ENCODE measurements around the gene ABCD2.

The ABCD2 gene

GRCh38 chr12:39581592-39581991 is 38.0 kb downstream of the ABCD2 start:
- no peak for DNase-seq
- no peaks in the 10 kb centered on the region for H3K27me3 ChIP-seq (replicated peaks in 2 of 5; ENCODE audit: control insufficient read depth in 4 of 5, insufficient read depth in 5 of 5, low read length in 4 of 5)
- 86% methylated on average over 2 of the region's 3 CpGs for WGBS (ENCODE audit: insufficient coverage)
- H3K4me3 ChIP-seq (ENCODE audit: control insufficient read depth in 1 of 7, extremely low read depth in 1 of 7, insufficient read depth in 4 of 7, low read depth in 2 of 7, low read length in 6 of 7), result no peak overlapping the region
- no peak overlapping the region for H3K27ac ChIP-seq (ENCODE audit: insufficient read depth in 1 of 2, low read depth in 1 of 2, low read length in 2 of 2, poor library complexity in 1 of 2, severe bottlenecking in 2 of 2)
- H3K36me3 ChIP-seq (ENCODE audit: control insufficient read depth in 4 of 4, insufficient read depth in 4 of 4, low read length in 3 of 4), result no peaks in the 10 kb centered on the region
- ChIA-PET CTCF (no interaction called here), POLR2A (no interaction called here)
- no peaks in the 10 kb centered on the region for H3K9me3 ChIP-seq (ENCODE audit: control extremely low read depth in 1 of 5, control insufficient read depth in 4 of 5, insufficient read depth in 2 of 5, low read depth in 1 of 5, low read length in 4 of 5)
- no peaks in the 10 kb centered on the region for H3K4me1 ChIP-seq (ENCODE audit: control extremely low read depth in 1 of 4, control insufficient read depth in 4 of 4, insufficient read depth in 4 of 4, low read length in 3 of 4)

GRCh38 chr12:39575498-39575875 is 44.1 kb downstream of the ABCD2 start:
- H3K9me3 ChIP-seq (ENCODE audit: control extremely low read depth in 1 of 5, control insufficient read depth in 4 of 5, insufficient read depth in 2 of 5, low read depth in 1 of 5, low read length in 4 of 5), result no peaks in the 10 kb centered on the region
- H3K36me3 ChIP-seq (ENCODE audit: control insufficient read depth in 4 of 4, insufficient read depth in 4 of 4, low read length in 3 of 4), result no peaks in the 10 kb centered on the region
- POLR2A ChIA-PET, result no interaction called here
- no peak for DNase-seq
- H3K4me3 ChIP-seq (ENCODE audit: control insufficient read depth in 1 of 7, extremely low read depth in 1 of 7, insufficient read depth in 4 of 7, low read depth in 2 of 7, low read length in 6 of 7), result no peak overlapping the region
- CTCF ChIA-PET, result no interaction called here
- WGBS (ENCODE audit: insufficient coverage), result no CpG with 5 or more reads among the region's 1 CpG
- H3K27me3 ChIP-seq (replicated peaks in 2 of 5; ENCODE audit: control insufficient read depth in 4 of 5, insufficient read depth in 5 of 5, low read length in 4 of 5), result no peaks in the 10 kb centered on the region
- H3K4me1 ChIP-seq (ENCODE audit: control extremely low read depth in 1 of 4, control insufficient read depth in 4 of 4, insufficient read depth in 4 of 4, low read length in 3 of 4), result no peaks in the 10 kb centered on the region
- no peak overlapping the region for H3K27ac ChIP-seq (ENCODE audit: insufficient read depth in 1 of 2, low read depth in 1 of 2, low read length in 2 of 2, poor library complexity in 1 of 2, severe bottlenecking in 2 of 2)

GRCh38 chr12:39574785-39575497 is 44.7 kb downstream of the ABCD2 start:
- CTCF ChIA-PET, result no interaction called here
- no peak overlapping the region for H3K4me3 ChIP-seq (ENCODE audit: control insufficient read depth in 1 of 7, extremely low read depth in 1 of 7, insufficient read depth in 4 of 7, low read depth in 2 of 7, low read length in 6 of 7)
- no peaks in the 10 kb centered on the region for H3K27me3 ChIP-seq (replicated peaks in 2 of 5; ENCODE audit: control insufficient read depth in 4 of 5, insufficient read depth in 5 of 5, low read length in 4 of 5)
- no peak for DNase-seq
- H3K4me1 ChIP-seq (ENCODE audit: control extremely low read depth in 1 of 4, control insufficient read depth in 4 of 4, insufficient read depth in 4 of 4, low read length in 3 of 4), result no peaks in the 10 kb centered on the region
- 100% methylated on average over 1 of the region's 4 CpGs for WGBS (ENCODE audit: insufficient coverage)
- H3K27ac ChIP-seq (ENCODE audit: insufficient read depth in 1 of 2, low read depth in 1 of 2, low read length in 2 of 2, poor library complexity in 1 of 2, severe bottlenecking in 2 of 2), result no peak overlapping the region
- H3K36me3 ChIP-seq (ENCODE audit: control insufficient read depth in 4 of 4, insufficient read depth in 4 of 4, low read length in 3 of 4), result no peaks in the 10 kb centered on the region
- POLR2A ChIA-PET, result no interaction called here
- H3K9me3 ChIP-seq (ENCODE audit: control extremely low read depth in 1 of 5, control insufficient read depth in 4 of 5, insufficient read depth in 2 of 5, low read depth in 1 of 5, low read length in 4 of 5), result peaks cover 0 to 3% (median 0%) of the 10 kb centered on the region in 5 experiments

GRCh38 chr12:39574378-39574777 is 45.2 kb downstream of the ABCD2 start:
- peaks cover 0 to 5% (median 0%) of the 10 kb centered on the region in 5 experiments for H3K9me3 ChIP-seq (ENCODE audit: control extremely low read depth in 1 of 5, control insufficient read depth in 4 of 5, insufficient read depth in 2 of 5, low read depth in 1 of 5, low read length in 4 of 5)
- H3K27ac ChIP-seq (ENCODE audit: insufficient read depth in 1 of 2, low read depth in 1 of 2, low read length in 2 of 2, poor library complexity in 1 of 2, severe bottlenecking in 2 of 2), result no peak overlapping the region
- DNase-seq, result no peak
- H3K27me3 ChIP-seq (replicated peaks in 2 of 5; ENCODE audit: control insufficient read depth in 4 of 5, insufficient read depth in 5 of 5, low read length in 4 of 5), result no peaks in the 10 kb centered on the region
- WGBS (ENCODE audit: insufficient coverage), result no CpG with 5 or more reads among the region's 1 CpG
- ChIA-PET CTCF (no interaction called here), POLR2A (no interaction called here)
- H3K4me3 ChIP-seq (ENCODE audit: control insufficient read depth in 1 of 7, extremely low read depth in 1 of 7, insufficient read depth in 4 of 7, low read depth in 2 of 7, low read length in 6 of 7), result no peak overlapping the region
- H3K36me3 ChIP-seq (ENCODE audit: control insufficient read depth in 4 of 4, insufficient read depth in 4 of 4, low read length in 3 of 4), result no peaks in the 10 kb centered on the region
- H3K4me1 ChIP-seq (ENCODE audit: control extremely low read depth in 1 of 4, control insufficient read depth in 4 of 4, insufficient read depth in 4 of 4, low read length in 3 of 4), result no peaks in the 10 kb centered on the region

GRCh38 chr12:39573971-39574370 is 45.6 kb downstream of the ABCD2 start:
- no peak overlapping the region for H3K4me3 ChIP-seq (ENCODE audit: control insufficient read depth in 1 of 7, extremely low read depth in 1 of 7, insufficient read depth in 4 of 7, low read depth in 2 of 7, low read length in 6 of 7)
- CTCF ChIA-PET, result no interaction called here
- POLR2A ChIA-PET, result no interaction called here
- H3K4me1 ChIP-seq (ENCODE audit: control extremely low read depth in 1 of 4, control insufficient read depth in 4 of 4, insufficient read depth in 4 of 4, low read length in 3 of 4), result no peaks in the 10 kb centered on the region
- peaks cover 0 to 9% (median 0%) of the 10 kb centered on the region in 5 experiments for H3K9me3 ChIP-seq (ENCODE audit: control extremely low read depth in 1 of 5, control insufficient read depth in 4 of 5, insufficient read depth in 2 of 5, low read depth in 1 of 5, low read length in 4 of 5)
- no peak for DNase-seq
- H3K27me3 ChIP-seq (replicated peaks in 2 of 5; ENCODE audit: control insufficient read depth in 4 of 5, insufficient read depth in 5 of 5, low read length in 4 of 5), result no peaks in the 10 kb centered on the region
- H3K27ac ChIP-seq (ENCODE audit: insufficient read depth in 1 of 2, low read depth in 1 of 2, low read length in 2 of 2, poor library complexity in 1 of 2, severe bottlenecking in 2 of 2), result no peak overlapping the region
- no CpG with 5 or more reads among the region's 2 CpGs for WGBS (ENCODE audit: insufficient coverage)
- H3K36me3 ChIP-seq (ENCODE audit: control insufficient read depth in 4 of 4, insufficient read depth in 4 of 4, low read length in 3 of 4), result no peaks in the 10 kb centered on the region

- no peaks in the 10 kb centered on the region for H3K4me1 ChIP-seq (ENCODE audit: control extremely low read depth in 1 of 4, control insufficient read depth in 4 of 4, insufficient read depth in 4 of 4, low read length in 3 of 4)
- ChIA-PET CTCF (no interaction called here), POLR2A (no interaction called here)
- no peaks in the 10 kb centered on the region for H3K36me3 ChIP-seq (ENCODE audit: control insufficient read depth in 4 of 4, insufficient read depth in 4 of 4, low read length in 3 of 4)
- no peak for DNase-seq
- H3K9me3 ChIP-seq (ENCODE audit: control extremely low read depth in 1 of 5, control insufficient read depth in 4 of 5, insufficient read depth in 2 of 5, low read depth in 1 of 5, low read length in 4 of 5), result peaks cover 0 to 11% (median 0%) of the 10 kb centered on the region in 5 experiments
- H3K4me3 ChIP-seq (ENCODE audit: control insufficient read depth in 1 of 7, extremely low read depth in 1 of 7, insufficient read depth in 4 of 7, low read depth in 2 of 7, low read length in 6 of 7), result no peak overlapping the region
- H3K27ac ChIP-seq (ENCODE audit: insufficient read depth in 1 of 2, low read depth in 1 of 2, low read length in 2 of 2, poor library complexity in 1 of 2, severe bottlenecking in 2 of 2), result no peak overlapping the region
- no peaks in the 10 kb centered on the region for H3K27me3 ChIP-seq (replicated peaks in 2 of 5; ENCODE audit: control insufficient read depth in 4 of 5, insufficient read depth in 5 of 5, low read length in 4 of 5)
Observed at GRCh38 chr12:39572551-39572950, 47.1 kb downstream of the ABCD2 start.

- no peak for DNase-seq
- ChIA-PET POLR2A (no interaction called here), CTCF (no interaction called here)
- H3K4me3 ChIP-seq (ENCODE audit: control insufficient read depth in 1 of 7, extremely low read depth in 1 of 7, insufficient read depth in 4 of 7, low read depth in 2 of 7, low read length in 6 of 7), result no peak overlapping the region
- H3K9me3 ChIP-seq (ENCODE audit: control extremely low read depth in 1 of 5, control insufficient read depth in 4 of 5, insufficient read depth in 2 of 5, low read depth in 1 of 5, low read length in 4 of 5), result peaks cover 0 to 11% (median 0%) of the 10 kb centered on the region in 5 experiments
- no peaks in the 10 kb centered on the region for H3K36me3 ChIP-seq (ENCODE audit: control insufficient read depth in 4 of 4, insufficient read depth in 4 of 4, low read length in 3 of 4)
- no CpG with 5 or more reads among the region's 4 CpGs for WGBS (ENCODE audit: insufficient coverage)
- H3K27ac ChIP-seq (ENCODE audit: insufficient read depth in 1 of 2, low read depth in 1 of 2, low read length in 2 of 2, poor library complexity in 1 of 2, severe bottlenecking in 2 of 2), result no peak overlapping the region
- no peaks in the 10 kb centered on the region for H3K27me3 ChIP-seq (replicated peaks in 2 of 5; ENCODE audit: control insufficient read depth in 4 of 5, insufficient read depth in 5 of 5, low read length in 4 of 5)
- no peaks in the 10 kb centered on the region for H3K4me1 ChIP-seq (ENCODE audit: control extremely low read depth in 1 of 4, control insufficient read depth in 4 of 4, insufficient read depth in 4 of 4, low read length in 3 of 4)
Observed at GRCh38 chr12:39571351-39571750, 48.3 kb downstream of the ABCD2 start.

Measured in common myeloid progenitor, CD34-positive (primary cell).